GM18517 (cell line): ENCODE data around the gene ERMARD.
"Not testable (repeated sequence)": the region's sequence is repeated elsewhere in the genome, so short reads cannot be mapped to it uniquely, and the experiment has no call there.

Source experiments
- ATAC-seq: cut with Tn5 transposase; IDR thresholded peaks from one replicate; pipeline ENCODE4 v1.9.1; 2021; ENCODE audit warnings: mild to moderate bottlenecking, moderate library complexity; ENCODE audit not compliant: unreplicated experiment

The ERMARD gene

DNA sequence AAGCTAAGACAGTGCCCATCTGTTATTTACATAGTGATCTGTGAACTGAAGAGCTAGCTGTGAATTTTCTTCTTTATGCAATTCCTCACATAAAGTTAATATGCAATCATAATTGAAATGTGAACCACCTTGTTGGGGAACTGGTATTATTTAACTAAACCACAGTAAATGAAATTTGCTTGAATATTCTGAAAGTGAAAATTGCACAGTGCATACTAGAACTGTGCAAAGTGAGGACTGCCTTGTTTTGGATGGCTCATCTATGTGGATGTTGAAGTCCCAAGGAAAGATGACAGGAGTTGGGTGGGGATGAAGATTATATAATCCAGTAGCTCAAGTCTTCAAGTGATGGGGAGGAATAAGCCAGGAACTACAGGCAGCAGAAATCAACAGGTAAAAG, 21.5 kb upstream of the ERMARD start:
- ATAC-seq = no peak

DNA sequence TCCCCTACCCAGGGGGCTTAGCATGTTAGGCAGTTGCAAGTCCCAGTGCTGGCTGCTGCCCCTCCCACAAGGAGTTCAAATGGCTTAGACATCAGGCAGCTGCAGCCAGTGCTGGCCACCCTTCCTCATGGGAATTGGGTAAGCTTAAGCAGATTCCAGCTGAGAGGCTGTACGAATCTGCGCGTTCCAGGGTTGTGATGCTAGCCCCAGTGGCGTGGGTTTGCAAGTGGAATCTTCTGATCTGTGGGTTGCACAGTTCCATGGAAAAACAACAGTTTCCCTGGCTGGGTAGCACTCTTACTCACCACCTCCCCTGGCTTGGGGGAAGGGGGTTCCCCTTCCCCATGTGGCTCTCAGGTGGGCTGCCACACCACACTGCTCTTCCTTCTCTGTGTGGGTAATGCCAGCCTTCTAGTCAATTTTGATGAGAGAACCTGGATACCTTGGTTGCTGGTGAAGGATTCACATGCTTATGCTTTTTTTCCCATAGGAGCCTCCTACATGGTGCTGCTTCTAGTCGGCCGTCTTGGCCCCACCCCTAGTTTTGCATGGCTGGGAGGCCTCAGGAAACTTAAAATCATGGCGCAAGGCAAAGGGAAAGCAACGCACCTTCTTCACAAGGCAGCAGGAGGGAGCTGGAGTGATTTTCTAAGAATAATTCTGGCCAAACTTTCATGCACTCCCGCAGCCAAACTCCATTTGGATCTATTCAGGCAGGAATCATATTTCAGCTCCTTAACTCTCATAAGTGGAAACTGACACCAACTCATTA, 13.0 kb upstream of the ERMARD start:
- ATAC-seq = no peak

- no peak for ATAC-seq
Observed at GRCh38 chr6:169738976-169739529, 12.4 kb upstream of the ERMARD start.

DNA sequence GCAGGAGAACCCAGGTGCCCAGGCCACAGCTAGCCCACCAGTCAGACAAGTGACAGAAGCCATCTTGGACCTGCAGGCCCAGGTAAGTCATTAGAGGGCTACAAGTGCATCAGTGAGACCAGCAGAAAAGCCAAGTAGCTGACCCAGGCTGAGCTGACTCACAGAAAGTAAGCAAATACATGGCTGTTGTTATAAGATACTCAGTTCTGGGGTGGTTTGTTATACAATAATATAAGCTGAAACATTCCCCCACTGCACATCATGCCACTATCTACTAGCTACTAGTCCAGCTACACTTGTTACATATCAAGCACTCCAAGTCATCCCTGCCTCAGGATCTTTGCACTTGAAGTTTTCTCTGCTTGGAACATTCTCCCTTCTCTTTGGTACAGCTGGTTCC, 10.1 kb upstream of the ERMARD start:
- no peak for ATAC-seq

GRCh38 chr6:169745405-169745804, 6.0 kb upstream of the ERMARD start:
- no peak for ATAC-seq

DNA sequence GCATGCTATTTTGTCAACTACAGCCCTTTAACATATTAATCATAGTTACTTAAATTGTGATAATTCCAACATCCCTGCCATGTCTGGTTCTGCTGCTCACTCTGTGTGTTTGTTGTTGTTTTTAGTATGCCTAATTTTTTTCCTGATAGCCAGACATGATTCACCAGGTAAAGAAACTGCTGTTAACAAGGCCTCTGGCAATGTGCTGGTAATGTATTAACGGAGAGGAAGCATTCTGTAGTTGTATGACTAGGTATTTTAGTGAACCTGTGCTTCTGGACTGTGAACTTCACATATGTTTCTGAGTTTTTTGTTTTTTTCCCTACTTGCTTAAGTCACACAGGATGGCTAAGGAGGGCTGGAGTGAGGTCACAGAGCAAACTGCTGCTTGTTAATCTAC, 4.9 kb upstream of the ERMARD start:
- ATAC-seq = no peak

DNA sequence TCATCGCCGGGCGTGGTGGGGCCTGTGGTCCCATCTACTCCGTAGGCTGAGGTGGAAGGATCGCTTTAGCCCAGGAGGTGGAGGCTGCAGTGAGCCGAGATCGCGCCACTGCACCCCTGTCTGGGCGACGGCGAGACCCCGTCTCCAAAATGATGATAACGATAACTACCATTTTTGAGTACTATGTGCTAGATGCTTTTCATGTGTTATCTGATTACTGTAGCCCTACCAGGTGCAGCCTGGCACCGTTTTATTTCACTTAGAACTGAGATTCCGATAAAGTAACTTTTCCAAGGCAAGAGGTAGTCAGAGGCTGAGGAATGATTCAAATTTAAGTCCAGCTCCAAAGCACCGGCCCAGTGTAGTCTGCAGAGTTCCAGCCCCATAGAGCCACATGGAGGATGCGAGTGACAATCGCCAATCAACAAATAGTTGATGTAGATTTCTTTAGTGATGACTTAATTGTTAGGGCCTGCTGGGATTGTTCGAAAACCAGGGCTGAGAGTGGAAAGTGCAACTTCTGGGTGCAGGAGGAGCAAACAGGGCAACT, 727 bp downstream of the ERMARD start:
- peak; percentile 1 for ATAC-seq

DNA sequence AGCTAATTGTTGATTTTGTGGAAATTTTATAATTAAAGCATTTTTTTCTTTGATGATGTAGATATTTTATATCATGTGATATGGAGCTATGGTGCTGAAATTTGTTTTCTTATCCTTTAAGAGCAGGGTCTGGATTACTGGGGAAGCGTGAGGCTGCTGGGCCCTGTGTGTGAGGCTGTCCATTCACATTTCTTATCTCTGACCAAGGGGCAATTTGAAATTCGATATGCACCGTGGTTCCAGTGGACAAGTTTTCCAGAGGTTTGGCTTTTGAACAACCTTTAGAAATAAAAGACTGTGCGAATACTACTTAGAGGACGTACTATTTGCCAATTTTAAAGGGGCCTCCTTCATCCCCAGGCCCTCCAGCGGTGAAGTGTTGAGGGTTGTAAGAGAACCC, 3.7 kb downstream of the ERMARD start:
- ATAC-seq = no peak

DNA sequence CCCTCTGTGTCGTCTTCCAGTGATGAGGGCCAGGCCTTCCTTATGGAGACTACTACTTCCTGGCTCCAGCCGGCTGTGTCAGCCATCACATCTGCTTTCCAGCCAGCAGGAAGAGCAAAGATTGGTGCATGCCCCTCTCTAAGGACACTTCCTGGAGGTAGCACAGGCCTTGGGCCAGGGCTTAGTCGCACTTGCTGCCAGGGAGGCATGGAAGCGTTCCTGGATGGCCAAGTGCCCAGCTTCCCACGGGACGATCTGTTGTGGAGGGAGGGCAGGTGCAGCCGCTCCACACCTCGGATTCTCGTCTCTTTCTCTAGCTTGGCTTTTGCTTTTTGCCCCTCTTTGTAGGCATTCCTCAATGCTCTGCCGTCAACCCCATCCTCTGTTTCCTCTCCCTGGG, 11.9 kb downstream of the ERMARD start:
- no peak for ATAC-seq

- ATAC-seq = no peak
Observed at GRCh38 chr6:169763881-169764280, 12.5 kb downstream of the ERMARD start.

DNA sequence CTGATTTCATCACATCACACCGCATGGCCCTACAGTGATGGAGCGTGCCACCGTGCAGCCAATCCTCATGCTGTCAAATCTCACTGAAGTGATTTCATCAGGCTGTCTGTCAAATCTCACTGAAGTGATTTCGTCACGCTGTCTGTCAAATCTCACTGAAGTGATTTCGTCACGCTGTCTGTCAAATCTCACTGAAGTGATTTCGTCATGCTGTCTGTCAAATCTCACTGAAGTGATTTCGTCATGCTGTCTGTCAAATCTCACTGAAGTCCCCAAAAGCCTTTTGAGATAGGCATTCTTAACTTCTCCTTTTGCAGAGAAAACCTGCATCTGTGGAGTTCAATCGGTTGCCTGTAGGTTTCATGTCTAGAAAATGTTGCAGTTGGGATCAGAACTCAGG, 14.4 kb downstream of the ERMARD start:
- ATAC-seq = not testable (repeated sequence)

- ATAC-seq = no peak
Observed at GRCh38 chr6:169766232-169766631, 14.8 kb downstream of the ERMARD start.

GRCh38 chr6:169766921-169767736, 15.7 kb downstream of the ERMARD start:
- ATAC-seq = no peak

- no peak for ATAC-seq
Observed at GRCh38 chr6:169774347-169774746, 22.9 kb downstream of the ERMARD start.

DNA sequence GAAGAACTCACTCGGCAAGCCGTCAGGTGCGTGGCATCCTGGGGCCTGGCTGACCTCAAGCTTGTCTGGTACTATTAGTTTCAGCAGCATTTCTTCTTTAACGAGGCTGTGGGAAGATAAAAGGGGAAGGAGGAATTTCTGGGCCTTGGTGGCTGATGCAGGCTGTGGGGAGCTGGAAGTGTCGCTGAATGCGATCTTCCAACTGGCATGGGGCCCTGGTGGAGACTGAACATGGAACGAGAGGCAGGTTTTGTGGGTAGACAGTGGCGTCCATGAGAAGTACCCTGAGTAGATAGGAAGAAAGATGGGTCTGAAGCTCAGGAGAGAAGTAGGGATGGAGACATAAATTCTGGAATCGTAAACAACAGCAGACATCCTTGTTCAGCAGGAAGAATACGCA, 23.9 kb downstream of the ERMARD start:
- ATAC-seq = no peak

DNA sequence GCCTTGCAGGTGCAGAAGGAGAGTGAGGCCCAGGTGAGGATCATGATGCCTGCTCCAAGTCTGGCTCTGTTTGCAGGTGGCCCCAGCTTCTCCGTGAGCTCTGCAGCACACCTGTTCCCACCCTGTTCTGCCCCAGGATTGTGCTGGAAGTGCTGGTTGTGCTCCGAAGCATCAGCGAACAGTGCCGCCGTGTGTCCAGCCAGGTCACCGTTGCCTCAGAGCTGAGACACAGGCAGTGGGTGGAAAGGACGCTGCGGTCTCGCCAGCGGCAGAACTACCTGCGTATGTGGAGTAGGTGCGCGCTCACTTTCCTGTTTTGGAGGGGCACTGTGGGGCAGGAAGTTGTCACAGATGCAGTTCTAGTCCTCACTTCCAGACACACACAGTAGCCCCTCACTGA, 25.0 kb downstream of the ERMARD start:
- no peak for ATAC-seq

DNA sequence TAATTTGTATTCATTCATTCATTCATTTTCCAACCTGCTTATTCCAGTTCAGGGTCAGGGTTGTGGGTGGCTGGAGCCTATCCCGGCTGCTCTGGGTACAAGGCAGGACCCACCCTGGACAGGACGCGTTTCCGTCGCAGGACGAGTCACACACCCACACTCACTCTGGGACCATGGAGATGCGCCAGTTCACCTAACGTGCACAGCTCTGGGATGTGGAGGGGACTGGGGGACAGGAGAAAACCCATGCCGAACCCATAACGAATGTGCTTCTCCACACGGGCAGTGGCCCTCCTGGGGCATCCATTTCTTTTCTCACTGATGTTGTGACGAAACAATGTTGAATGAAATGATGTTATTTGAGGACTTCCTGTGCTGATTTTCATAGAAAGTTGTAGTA, 26.5 kb downstream of the ERMARD start:
- no peak for ATAC-seq

GRCh38 chr6:169778646-169779045, 27.2 kb downstream of the ERMARD start:
- ATAC-seq = no peak

GRCh38 chr6:169779092-169779815, 27.8 kb downstream of the ERMARD start:
- ATAC-seq = no peak

DNA sequence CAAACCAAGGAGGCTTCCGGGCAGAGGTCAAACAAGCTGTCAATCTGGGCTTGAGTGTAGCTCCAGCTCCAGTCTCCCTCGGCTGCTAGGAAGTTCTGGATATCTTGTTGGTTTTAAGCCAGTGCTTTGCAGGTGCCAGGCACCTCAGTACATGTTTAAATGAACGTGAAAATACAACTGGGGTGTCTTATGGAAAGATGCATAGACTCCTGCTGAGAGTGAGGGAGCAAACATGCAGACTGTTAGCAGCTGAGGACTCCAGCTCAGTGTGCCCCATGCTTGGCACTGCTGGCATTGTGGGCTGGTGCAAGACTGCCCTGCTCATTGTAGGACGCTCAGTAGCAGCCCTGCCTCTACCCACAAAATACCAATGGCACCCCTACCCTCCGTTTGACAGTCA, 28.5 kb downstream of the ERMARD start:
- no peak for ATAC-seq

DNA sequence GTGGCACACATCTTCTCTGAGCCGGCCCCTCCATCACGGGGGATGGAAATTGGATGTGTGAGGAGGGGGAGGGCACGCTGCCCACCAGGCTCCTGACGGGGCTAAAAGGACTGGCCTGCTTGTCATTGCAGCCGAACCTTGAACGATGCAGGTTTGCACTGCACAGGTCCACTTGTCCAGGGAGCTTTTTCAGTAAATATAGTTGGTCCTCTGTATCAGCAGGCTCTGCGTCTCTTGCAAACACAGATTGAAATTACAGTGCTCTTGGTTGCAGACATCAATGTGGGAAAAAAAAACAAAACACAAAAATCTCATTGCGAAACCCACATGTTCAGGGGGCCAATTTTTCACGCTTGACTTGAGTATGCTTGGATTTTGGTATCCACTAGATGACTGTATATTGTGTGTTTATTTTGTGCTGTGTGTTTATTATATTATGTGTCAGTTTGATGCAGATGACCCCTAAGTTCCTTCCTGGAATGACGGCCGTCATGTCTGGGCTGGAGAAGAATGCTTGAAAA, 29.2 kb downstream of the ERMARD start:
- no peak for ATAC-seq
